Progenitor cell of endocrine pancreas (in vitro differentiated cells): ENCODE measurements around the gene CST11. TPM values are rescaled to one million over a fixed set of nuclear protein-coding genes. Genes with fewer than 3 reads are reported as not detected.

ENCODE experiments used
- DNase-seq: peaks from one replicate; pipeline ENCODE4 v3.0.0; 2021; ENCODE audit warnings: low spot score; ENCODE audit not compliant: unreplicated experiment
- H3K27ac Mint-ChIP-seq: 2 replicates; pipeline ENCODE4 v1.8.0; 2021; ENCODE audit warnings: mild to moderate bottlenecking, moderate library complexity, mixed read lengths
- H3K27me3 Mint-ChIP-seq: 2 replicates; pipeline ENCODE4 v1.8.0; 2021; ENCODE audit warnings: mixed read lengths
- H3K36me3 Mint-ChIP-seq: 2 replicates; pipeline ENCODE4 v1.8.0; 2022; ENCODE audit warnings: mixed read lengths; ENCODE audit not compliant: insufficient read depth
- H3K4me1 Mint-ChIP-seq: 2 replicates; pipeline ENCODE4 v1.8.0; 2021; ENCODE audit warnings: low read depth, mixed read lengths
- H3K4me3 Mint-ChIP-seq: 2 replicates; pipeline ENCODE4 v1.8.0; 2021; ENCODE audit warnings: low read depth, mild to moderate bottlenecking, moderate library complexity, mixed read lengths
- H3K9me3 Mint-ChIP-seq: 2 replicates; pipeline ENCODE4 v1.8.0; 2021; ENCODE audit warnings: low read depth, mixed read lengths
- CTCF ChIP-seq: fragments of 200-600 bp; sonication (generic); IDR thresholded peaks from one replicate; pipeline ENCODE4 v1.5.0; 2021; ENCODE audit warnings: antibody characterized with exemption, mild to moderate bottlenecking; ENCODE audit not compliant: unreplicated experiment
- total RNA-seq: library from RNA; stranded (reverse); gene quantifications from 2 replicates; pipeline ENCODE4 v1.2.1, GENCODE V29; 2021

Gene CST11
- total RNA-seq, 1 donor from 2014 or later, result not detected

- Mint-ChIP-seq H3K36me3 (no peaks in the 10 kb centered on the region), H3K4me1 (no peaks in the 10 kb centered on the region), H3K27me3 (peaks cover 3% of the 10 kb centered on the region), H3K4me3 (no peak within 1 kb of the TSS), H3K27ac (peak within 1 kb of the TSS; percentile 31), H3K9me3 (peaks cover 4% of the 10 kb centered on the region)
- DNase-seq, result no peak
- no peak for TF ChIP-seq CTCF
These were observed 38.1 kb upstream of the CST11 start, which contains the start of gene CST8 for GRCh38 chr20:23490817-23491216. Gene CST8 (plus strand): TSS chr20:23491117. CDS start chr20:23491668, 551 bp downstream.

GRCh38 chr20:23488996-23489395 is 36.3 kb upstream of the CST11 start:
- DNase-seq, result no peak
- TF ChIP-seq CTCF, result no peak
- H3K27me3 Mint-ChIP-seq, result peaks cover 3% of the 10 kb centered on the region
- no peaks in the 10 kb centered on the region for H3K36me3 Mint-ChIP-seq
- H3K4me1 Mint-ChIP-seq, result no peaks in the 10 kb centered on the region
- no peak overlapping the region for H3K27ac Mint-ChIP-seq
- H3K9me3 Mint-ChIP-seq, result no peaks in the 10 kb centered on the region
- H3K4me3 Mint-ChIP-seq, result no peak overlapping the region

- no peak for DNase-seq
- H3K4me3 Mint-ChIP-seq, result no peak overlapping the region
- H3K27me3 Mint-ChIP-seq, result peaks cover 3% of the 10 kb centered on the region
- H3K9me3 Mint-ChIP-seq, result no peaks in the 10 kb centered on the region
- no peak overlapping the region for H3K27ac Mint-ChIP-seq
- no peak for TF ChIP-seq CTCF
- H3K4me1 Mint-ChIP-seq, result no peaks in the 10 kb centered on the region
- H3K36me3 Mint-ChIP-seq, result no peaks in the 10 kb centered on the region
These were observed 35.8 kb upstream of the CST11 start for GRCh38 chr20:23488470-23488869.

- Mint-ChIP-seq H3K27me3 (peaks cover 3% of the 10 kb centered on the region), H3K4me3 (no peak overlapping the region), H3K4me1 (no peaks in the 10 kb centered on the region), H3K9me3 (no peaks in the 10 kb centered on the region), H3K36me3 (no peaks in the 10 kb centered on the region), H3K27ac (no peak overlapping the region)
- TF ChIP-seq CTCF, result no peak
- DNase-seq, result no peak
These were observed 31.4 kb upstream of the CST11 start for GRCh38 chr20:23484081-23484480.

GRCh38 chr20:23482138-23482537 is 29.5 kb upstream of the CST11 start:
- no peak overlapping the region for H3K4me3 Mint-ChIP-seq
- no peaks in the 10 kb centered on the region for H3K4me1 Mint-ChIP-seq
- H3K27ac Mint-ChIP-seq, result no peak overlapping the region
- DNase-seq, result no peak
- TF ChIP-seq CTCF, result no peak
- H3K27me3 Mint-ChIP-seq, result no peaks in the 10 kb centered on the region
- no peaks in the 10 kb centered on the region for H3K9me3 Mint-ChIP-seq
- no peaks in the 10 kb centered on the region for H3K36me3 Mint-ChIP-seq
